Calu3 (cell line): ENCODE data around the gene EYA4. TPM values are rescaled to one million over a fixed set of nuclear protein-coding genes. Genes with fewer than 3 reads are reported as not detected.

ENCODE experiments used
- BruUV-seq: library from RNA; stranded (reverse); fragments of 400-500 nt; replicated peaks from 2 replicates; lab custom pipeline; 2021; lab: Mats Ljungman, UMichigan
- CTCF ChIA-PET: fragments of 300-600 bp; sonication (Branson Sonifier 250); formaldehyde crosslinking; loops from one replicate; lab custom pipeline; 2022; ENCODE audit warnings: antibody characterized with exemption; lab: Charles Lee
- DNase-seq: peaks from one replicate; pipeline ENCODE4 v3.0.0; 2022
- H3K27ac Mint-ChIP-seq: one replicate; pipeline ENCODE4 v1.8.0; 2022; ENCODE audit warnings: mixed read lengths; ENCODE audit not compliant: unreplicated experiment
- H3K27me3 Mint-ChIP-seq: one replicate; pipeline ENCODE4 v1.8.0; 2022; ENCODE audit warnings: mixed read lengths; ENCODE audit not compliant: unreplicated experiment
- H3K36me3 Mint-ChIP-seq: one replicate; pipeline ENCODE4 v1.8.0; 2022; ENCODE audit warnings: mild to moderate bottlenecking, moderate library complexity, mixed read lengths; ENCODE audit not compliant: insufficient read depth, unreplicated experiment
- H3K4me1 Mint-ChIP-seq: one replicate; pipeline ENCODE4 v1.8.0; 2022; ENCODE audit warnings: mild to moderate bottlenecking, low read depth, mixed read lengths; ENCODE audit not compliant: unreplicated experiment
- H3K4me3 Mint-ChIP-seq: one replicate; pipeline ENCODE4 v1.8.0; 2022; ENCODE audit warnings: mild to moderate bottlenecking, low read depth, moderate library complexity, mixed read lengths; ENCODE audit not compliant: unreplicated experiment
- H3K9me3 Mint-ChIP-seq: one replicate; pipeline ENCODE4 v1.8.0; 2022; ENCODE audit warnings: low read depth, mixed read lengths; ENCODE audit not compliant: unreplicated experiment
- intact Hi-C: fragments of 100-400 bp; cut with micrococcal nuclease; formaldehyde crosslinking; loops from one replicate; pipeline ENCODE4 v1.10.0; 2022; ENCODE audit not compliant: unreplicated experiment
- total RNA-seq: library from RNA; stranded (reverse); gene quantifications from 2 replicates; pipeline ENCODE4 v1.2.3, GENCODE V29; 2022
- TF ChIP-seq, protein P1 (sequence below): fragments of 200-600 bp; IDR thresholded peaks from one replicate; pipeline ENCODE4 v1.8.0; 2022; ENCODE audit warnings: antibody characterized with exemption; ENCODE audit not compliant: unreplicated experiment

Gene EYA4
- total RNA-seq, 1 experiment from 2014 or later: 55.1 TPM

DNA sequence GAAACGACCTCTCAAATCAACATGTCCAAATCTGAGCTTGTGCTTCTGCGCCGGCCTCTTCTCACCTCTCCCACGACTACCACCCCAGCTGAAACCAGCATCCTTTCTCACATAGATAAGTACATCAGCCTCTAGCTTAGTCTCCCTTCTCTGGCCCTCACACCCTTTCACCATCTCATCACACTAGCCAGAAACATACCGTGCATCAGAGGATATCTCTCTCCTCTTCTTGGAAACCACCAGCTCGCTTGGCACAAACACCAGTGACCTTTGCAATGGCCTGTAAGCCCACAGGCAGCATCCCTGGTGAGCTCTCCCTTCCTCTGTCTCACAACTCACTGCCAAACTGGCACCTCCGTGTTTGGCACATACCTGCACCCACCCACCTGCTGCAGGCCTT is 291.8 kb downstream of the EYA4 start:
- intact Hi-C loops: no loop called here
- no TSS peak for BruUV-seq
- H3K4me1 Mint-ChIP-seq: no peaks in the 10 kb centered on the region
- CTCF ChIA-PET: interaction anchor here (0.6 to 1.1 kb wide), 2 partner anchors 20 to 341 kb away, joined by 6 to 7 read pairs; no protein-coding TSS in a partner anchor
- H3K36me3 Mint-ChIP-seq: peaks cover 5% of the 10 kb centered on the region
- no peak for DNase-seq
- H3K9me3 Mint-ChIP-seq: no peaks in the 10 kb centered on the region
- TF ChIP-seq, protein P1, sequence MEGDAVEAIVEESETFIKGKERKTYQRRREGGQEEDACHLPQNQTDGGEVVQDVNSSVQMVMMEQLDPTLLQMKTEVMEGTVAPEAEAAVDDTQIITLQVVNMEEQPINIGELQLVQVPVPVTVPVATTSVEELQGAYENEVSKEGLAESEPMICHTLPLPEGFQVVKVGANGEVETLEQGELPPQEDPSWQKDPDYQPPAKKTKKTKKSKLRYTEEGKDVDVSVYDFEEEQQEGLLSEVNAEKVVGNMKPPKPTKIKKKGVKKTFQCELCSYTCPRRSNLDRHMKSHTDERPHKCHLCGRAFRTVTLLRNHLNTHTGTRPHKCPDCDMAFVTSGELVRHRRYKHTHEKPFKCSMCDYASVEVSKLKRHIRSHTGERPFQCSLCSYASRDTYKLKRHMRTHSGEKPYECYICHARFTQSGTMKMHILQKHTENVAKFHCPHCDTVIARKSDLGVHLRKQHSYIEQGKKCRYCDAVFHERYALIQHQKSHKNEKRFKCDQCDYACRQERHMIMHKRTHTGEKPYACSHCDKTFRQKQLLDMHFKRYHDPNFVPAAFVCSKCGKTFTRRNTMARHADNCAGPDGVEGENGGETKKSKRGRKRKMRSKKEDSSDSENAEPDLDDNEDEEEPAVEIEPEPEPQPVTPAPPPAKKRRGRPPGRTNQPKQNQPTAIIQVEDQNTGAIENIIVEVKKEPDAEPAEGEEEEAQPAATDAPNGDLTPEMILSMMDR: no peak
- H3K4me3 Mint-ChIP-seq: no peak overlapping the region
- no peaks in the 10 kb centered on the region for H3K27me3 Mint-ChIP-seq
- no peak overlapping the region for H3K27ac Mint-ChIP-seq

DNA sequence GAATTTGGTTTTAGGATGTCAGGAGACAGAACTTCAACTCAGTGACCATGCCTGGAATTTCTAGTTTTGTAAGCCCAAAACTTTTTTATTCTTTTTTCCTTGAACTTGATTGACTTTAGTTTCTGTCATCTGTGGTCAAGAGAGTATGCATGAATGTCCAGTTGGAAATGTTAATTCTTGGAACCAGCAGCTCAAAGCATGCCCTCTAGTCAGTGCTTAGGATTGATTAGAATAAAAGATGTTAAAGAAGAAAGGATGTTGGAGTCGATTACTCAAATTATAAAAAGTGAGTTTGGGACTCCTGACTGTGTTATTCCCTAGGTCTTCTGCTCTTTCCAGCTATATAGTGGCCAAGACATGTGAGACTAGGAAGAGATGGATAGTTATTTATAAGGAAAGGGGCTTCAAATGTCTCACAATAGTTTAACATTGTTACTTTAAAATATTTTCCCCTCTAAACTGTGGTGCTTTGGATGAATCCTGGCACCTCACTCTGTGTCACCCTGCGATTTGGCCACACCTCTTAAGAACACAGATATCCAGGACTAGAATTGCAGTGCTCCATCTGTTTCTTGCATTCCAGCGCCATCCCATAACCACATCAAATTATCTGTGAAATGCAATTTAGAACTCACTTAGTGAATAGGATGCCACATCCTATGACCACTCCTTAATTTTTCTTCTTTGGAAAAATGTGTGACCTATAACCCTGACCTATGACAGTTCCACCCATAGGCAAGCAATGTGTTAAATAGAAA is 298.5 kb downstream of the EYA4 start:
- H3K4me1 Mint-ChIP-seq: peaks cover 21% of the 10 kb centered on the region
- no peaks in the 10 kb centered on the region for H3K9me3 Mint-ChIP-seq
- intact Hi-C loops: no loop called here
- BruUV-seq: no TSS peak
- TF ChIP-seq, protein P1: no peak
- CTCF ChIA-PET: interaction anchor here (1.1 kb wide), 1 partner anchor 30 kb away, joined by 3 read pairs; no protein-coding TSS in a partner anchor
- no peak for DNase-seq
- H3K27me3 Mint-ChIP-seq: no peaks in the 10 kb centered on the region
- H3K27ac Mint-ChIP-seq: no peak overlapping the region
- no peaks in the 10 kb centered on the region for H3K36me3 Mint-ChIP-seq
- H3K4me3 Mint-ChIP-seq: no peak overlapping the region

DNA sequence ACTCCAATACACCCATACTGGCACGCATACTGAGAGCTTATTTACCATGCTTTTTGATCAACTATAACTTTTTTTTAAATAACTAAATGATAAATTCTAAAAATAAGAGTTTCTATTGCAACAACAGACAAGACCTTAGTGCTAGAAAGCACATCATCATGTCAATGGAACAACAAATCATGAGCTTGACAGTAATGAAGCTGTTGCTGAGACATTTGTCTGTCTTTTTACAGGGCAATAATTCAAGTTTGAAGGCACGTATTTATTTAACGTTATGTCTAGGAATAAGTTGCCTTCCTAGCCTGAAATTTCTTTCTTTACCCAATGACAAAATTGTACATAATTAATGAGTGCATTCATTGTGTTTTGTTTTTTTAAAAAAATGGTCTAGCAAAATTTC is 299.2 kb downstream of the EYA4 start:
- intact Hi-C loops: no loop called here
- Mint-ChIP-seq H3K4me3 (no peak overlapping the region), H3K36me3 (no peaks in the 10 kb centered on the region), H3K27ac (no peak overlapping the region), H3K9me3 (no peaks in the 10 kb centered on the region), H3K4me1 (peaks cover 21% of the 10 kb centered on the region), H3K27me3 (no peaks in the 10 kb centered on the region)
- DNase-seq: no peak
- no TSS peak for BruUV-seq
- CTCF ChIA-PET: interaction anchor here (1.1 kb wide), 1 partner anchor 29 kb away, joined by 3 read pairs; no protein-coding TSS in a partner anchor
- TF ChIP-seq, protein P1: no peak

DNA sequence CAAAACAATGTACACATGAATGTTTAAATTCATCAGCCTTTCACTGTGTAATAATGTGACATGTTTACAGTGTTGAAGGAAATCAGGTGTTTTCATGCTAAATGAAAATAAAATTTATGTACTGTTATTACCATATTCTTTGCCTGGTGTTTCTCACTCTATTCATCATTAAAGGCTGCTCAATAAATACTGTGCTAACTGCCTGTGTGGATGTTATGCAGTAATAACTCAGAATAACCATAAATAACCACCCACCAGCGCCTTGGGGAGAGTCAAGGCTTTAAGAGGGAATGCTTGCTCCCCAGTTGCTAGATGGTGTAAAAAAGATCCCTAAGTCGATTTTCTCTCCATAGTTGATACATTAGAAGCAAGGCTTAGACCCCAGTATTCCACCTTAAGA is 299.9 kb downstream of the EYA4 start:
- H3K27ac Mint-ChIP-seq: no peak overlapping the region
- no peaks in the 10 kb centered on the region for H3K9me3 Mint-ChIP-seq
- no peak overlapping the region for H3K4me3 Mint-ChIP-seq
- H3K27me3 Mint-ChIP-seq: no peaks in the 10 kb centered on the region
- TF ChIP-seq, protein P1: no peak
- CTCF ChIA-PET: interaction anchor here (0.5 kb wide), 1 partner anchor 714 kb away, joined by 3 read pairs; no protein-coding TSS in a partner anchor
- intact Hi-C loops: no loop called here
- no peak for DNase-seq
- no TSS peak for BruUV-seq
- H3K4me1 Mint-ChIP-seq: peaks cover 21% of the 10 kb centered on the region
- H3K36me3 Mint-ChIP-seq: no peaks in the 10 kb centered on the region
